Hematopoietic multipotent progenitor cell treated with erythropoietin and hydrocortisone succinate and interleukin-3 and kit ligand, for 17 days (in vitro differentiated cells): ENCODE results near the gene ODAPH.

Experiments
- DNase-seq: peaks from one replicate; pipeline ENCODE4 v3.0.0-alpha.2; 2015; ENCODE audit warnings: low spot score

Gene ODAPH

DNA sequence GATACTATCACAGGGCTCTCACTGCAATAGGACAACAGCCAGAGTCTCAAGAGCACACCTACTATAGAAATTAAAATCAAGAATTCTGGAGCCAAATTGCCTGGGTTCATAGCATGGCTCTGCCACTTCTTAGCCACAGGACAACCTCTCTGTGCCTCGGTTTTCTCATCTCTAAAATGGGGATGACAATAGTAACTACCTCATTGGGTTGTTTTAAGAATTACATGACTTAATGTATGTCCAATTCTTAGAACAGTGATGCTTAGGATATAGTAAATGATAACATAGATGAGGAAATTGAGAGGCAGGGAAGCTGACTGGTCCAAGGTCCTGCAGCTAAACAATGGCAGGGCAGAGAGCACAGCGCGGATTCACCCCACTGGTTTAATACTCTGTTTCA is 11.0 kb upstream of the ODAPH start:
- no peak for DNase-seq

DNA sequence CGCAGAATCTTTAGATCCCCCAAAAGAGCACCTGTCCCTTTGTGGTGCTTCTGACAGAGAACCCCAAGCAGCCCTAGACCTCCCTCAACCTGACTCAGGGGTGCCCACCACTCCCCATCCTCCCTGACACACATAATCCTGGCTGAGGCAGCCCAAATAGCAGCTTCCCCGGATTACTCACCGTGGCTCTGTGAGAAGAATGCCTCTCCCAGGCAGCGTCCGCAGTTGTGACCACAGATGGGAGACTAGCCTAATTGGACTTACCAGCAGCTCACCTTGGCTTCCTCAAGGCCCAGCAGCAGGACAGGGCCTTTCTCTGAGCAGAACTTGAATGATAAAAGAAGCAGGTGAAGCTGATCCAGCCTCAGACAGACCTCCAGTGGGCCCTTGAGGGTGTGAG is 10.3 kb upstream of the ODAPH start:
- no peak for DNase-seq

DNA sequence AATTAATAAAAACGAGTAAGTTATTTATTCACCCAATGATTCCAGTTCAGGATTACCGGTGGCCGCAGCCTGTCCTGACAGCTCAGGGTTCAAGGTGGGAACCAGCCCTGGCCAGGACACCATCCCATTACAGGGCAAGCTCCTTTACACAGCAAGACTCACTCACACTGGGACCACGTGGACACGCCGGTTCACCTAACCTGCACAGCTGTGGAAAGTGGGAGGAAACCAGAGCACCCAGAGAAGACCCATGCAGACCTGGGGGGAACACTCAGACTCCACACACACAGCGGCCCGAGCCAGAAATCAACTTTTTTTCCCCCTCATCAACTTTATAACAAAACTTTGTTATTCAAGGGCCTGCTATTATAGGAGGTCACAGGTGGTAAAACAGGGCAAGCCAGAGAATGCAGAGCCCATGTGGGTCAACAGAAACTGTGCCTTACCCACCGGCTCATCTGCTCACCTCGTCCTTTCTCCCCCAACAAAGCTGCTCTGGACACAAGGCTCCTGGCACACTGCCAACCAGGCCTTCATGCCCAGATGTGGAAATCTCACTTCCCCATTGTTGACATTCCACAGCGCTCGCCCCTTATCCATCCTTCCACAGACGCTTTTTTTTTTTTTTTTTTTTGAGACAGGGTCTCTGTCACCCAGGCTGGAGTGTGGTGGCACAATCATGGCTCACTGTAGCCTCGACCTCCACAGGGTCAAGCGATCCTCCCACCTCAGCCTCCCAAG is 8.0 kb upstream of the ODAPH start:
- peak; percentile 13 for DNase-seq

DNA sequence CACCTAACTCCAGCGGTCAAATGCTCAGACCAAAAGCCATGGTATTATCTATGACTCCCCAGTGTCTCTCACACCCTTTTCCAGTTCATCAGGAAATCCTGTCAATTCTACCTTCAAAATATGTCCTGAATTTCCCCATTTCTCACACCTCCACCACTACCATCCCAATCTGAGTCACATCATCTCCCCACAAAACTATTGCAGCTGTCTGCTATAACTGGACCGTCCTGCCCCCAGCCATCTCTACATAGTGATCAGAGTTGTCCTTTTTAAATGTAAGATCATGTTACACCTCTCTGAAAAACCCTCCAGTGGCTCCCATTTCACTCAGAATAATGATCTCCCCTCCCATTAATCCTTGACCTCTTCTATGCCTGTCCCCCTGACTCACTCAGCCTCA is 6.8 kb upstream of the ODAPH start:
- DNase-seq: no peak

DNA sequence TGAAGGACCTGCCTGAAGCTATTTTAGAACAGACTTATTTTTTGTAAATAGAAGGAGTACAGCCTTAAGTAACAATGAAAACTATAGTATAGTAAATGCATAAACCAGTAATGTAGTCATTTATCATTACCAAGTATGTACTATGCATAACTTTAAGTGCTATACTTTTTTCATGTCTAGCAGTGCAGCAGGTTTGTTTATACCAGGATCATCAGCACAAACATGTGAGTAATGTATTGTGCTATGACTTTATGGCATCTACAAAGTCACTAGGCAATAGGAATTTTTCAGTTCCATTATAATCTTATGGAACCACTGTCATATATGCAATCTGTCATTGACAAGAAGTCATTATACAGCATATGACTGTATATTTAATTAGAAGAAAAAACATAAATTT is 3.4 kb upstream of the ODAPH start:
- DNase-seq: no peak

DNA sequence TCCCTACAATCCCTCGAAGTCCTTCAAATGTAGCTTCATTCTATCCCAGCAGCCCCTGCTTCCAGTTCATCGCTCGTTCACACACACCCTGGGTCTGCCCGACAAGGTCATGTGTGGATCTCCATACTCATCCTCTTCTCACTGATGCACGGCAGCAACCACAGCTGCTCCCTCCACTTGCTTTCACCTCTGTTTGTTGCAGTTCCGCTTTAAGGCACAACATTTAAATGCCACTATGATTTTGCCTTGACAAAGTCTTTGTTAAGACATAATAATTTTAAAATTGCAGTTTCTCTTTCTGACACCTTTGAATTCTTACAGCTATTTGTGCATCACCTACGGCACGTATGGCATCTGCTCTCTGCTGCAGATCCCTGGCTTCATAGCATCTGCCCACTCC is 1.8 kb downstream of the ODAPH start:
- no peak for DNase-seq

DNA sequence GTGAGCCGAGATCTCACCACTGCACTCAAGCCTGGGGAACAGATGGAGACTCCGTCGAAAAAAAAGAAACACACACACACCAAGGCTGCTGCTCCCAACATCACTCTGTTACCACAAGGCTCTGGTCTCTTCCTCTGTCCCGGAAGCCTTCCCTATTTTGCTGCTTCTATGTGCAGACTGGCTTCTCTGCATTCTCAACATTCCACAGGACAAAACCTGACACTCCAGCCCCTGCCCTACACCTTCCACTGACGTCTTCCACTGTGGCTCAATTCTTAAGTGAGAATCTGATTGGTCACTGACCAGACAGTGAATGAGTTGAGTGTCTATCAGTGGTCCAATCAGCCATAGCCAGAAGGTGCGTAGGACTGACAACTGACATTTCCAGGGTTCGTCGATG is 5.9 kb downstream of the ODAPH start:
- no peak for DNase-seq

DNA sequence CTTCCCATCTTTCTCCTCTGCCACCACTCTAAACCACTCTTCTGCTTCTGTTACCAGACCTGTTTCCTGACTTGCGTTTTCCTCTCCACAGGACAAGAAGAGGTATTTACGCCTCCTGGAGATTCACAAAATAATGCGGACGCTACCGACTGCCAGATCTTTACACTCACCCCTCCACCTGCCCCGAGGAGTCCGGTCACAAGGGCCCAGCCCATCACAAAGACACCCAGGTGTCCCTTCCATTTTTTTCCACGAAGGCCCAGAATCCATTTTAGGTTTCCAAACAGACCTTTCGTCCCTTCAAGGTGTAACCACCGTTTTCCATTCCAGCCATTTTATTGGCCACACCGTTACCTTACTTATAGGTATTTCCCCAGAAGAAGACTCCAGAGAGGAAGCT is 8.2 kb downstream of the ODAPH start:
- no peak for DNase-seq

DNA sequence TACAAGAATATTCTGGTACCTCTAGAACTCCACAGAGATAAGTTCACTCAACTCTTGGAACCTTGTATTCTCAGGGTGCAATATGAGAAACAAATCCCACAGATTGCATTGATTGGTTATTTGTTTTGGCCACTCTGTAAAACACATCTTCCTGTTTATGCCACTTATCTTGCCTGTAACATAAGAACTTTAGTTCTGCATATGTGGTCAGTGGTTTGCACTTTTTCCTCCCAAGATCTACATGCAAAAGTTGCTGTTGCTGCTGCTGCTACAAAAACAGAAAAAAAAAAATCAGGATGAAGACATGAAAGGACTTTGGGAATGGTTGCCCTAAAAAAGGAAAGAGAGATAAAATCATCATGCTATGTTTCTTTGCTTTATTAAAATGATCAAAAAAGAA is 9.6 kb downstream of the ODAPH start:
- DNase-seq: no peak

DNA sequence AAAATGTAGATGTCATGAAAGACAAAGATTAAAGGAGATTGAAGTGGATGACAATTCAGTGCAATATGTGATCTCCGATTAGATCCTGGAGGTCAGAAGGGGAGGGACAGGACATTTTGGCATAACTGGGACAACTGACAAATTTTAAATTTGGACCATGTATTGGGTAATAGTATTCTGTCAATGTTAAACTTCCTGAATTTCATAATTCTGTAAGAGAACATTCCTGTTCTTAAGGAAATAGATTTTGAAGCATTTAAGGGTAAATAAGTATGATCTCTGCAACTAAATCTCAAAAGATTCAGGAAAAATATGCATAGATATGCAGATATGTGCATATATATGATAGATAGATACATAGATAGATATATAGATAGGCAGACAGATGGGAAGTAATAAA is 11.0 kb downstream of the ODAPH start:
- DNase-seq: no peak

DNA sequence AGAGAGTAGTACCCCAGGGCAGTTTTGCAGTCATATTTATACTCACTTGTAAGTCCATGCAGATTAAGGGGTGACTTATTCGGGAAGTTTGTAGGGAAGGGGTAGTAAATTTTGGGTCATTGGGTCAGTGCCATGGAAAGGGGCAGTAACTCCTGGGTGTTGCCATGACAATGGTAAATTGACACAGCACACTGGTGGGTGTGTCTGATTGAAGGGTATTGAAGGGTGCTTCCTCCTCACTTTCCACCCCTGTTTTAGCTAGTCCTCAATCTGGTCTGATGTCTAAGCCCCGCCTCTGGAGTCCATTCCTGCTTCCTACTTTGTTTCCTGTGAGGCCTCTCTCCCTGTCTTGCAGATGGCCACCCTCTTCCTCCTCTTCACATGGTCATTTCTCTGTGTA is 11.9 kb downstream of the ODAPH start:
- no peak for DNase-seq

DNA sequence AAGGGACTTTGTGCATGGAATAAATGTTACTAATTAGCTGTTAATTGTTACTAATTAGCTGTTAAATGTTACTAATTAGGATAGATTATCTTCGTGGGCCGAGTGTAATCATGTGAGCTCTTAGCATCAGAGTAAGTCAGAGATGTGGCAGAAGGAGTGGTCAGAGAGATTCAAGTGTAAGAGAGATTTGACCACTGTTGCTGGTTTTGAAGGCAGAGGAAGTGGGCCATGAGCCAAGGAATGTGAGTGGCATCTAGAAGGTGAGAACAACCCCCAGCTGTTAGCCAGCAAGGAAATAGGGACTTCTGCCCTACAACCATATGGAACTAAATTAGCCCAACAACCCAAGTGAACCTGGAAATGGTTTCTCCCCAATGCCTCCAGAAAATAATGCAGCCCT is 28.2 kb downstream of the ODAPH start:
- DNase-seq: no peak

DNA sequence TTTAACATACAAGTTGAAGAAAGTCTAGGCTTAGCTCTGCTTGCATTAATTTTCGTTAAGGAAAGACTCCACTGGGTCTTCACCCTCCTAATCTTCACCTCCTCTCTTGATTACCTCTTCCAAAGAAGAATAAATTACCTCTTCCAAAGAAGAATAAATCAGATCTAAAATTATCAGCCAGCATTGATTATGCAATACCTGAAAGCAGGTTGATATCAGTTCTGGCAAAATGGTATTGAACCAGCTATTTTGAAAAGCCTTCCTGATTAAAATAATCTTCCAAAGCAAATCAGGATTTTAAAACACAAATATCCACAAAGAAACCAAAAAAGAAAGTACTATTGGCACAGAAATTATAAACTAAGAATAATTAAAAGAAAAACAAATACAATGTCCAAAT is 37.5 kb downstream of the ODAPH start:
- no peak for DNase-seq

DNA sequence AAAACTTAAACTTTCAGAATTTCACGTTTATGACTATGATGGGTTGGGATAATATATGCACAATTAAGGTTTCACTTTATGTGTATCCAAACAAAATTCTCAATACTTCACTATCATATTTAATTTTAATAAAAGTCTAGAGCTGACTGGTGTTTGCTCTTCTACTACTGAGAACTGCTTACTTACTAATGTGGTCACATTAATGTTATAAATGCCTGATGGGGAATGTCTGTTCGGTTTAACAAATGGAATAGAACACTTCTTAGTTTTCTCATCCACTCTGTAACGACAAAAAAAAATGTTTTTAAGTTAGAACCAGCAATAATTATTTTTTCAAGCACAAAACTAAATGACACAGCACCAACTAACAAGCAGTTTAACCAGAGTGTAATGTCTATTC is 40.2 kb downstream of the ODAPH start:
- DNase-seq: no peak

DNA sequence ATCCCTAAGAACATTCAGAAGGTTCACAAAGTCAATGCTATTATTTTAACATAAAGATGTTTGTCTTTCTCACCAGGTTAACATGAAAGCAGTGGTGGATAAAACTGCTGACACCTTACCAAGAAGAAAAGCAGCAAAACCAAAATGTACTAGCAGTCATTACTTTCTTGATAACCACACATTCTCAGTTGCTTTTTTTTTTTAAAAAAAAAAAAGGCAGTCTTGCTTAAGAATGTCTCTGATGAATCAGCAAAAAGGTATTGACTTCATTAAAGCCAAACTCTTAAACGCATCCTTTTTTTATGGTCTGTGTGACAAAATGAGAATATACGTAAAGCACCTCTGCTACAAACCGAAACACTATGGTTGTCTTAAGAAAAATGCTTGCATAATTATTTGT is 42.5 kb downstream of the ODAPH start:
- DNase-seq: no peak

DNA sequence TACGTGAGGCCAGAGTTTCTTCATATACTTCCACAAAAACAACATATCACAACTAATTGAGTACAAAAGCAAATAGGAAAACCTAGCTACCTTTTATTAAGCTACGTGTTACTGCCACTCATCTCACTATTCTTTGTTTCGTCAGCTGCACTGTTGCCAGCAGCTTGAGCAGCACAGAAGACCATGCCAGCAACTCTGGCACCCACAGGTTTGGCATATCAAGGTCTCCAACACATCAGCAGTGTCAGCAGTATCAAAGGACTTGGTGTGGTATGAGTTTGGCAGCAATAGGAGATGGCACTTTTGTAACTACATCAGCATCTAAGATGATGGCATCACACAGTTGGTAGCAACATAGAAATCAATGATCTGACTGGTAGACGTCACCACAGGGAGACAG is 43.8 kb downstream of the ODAPH start:
- no peak for DNase-seq

DNA sequence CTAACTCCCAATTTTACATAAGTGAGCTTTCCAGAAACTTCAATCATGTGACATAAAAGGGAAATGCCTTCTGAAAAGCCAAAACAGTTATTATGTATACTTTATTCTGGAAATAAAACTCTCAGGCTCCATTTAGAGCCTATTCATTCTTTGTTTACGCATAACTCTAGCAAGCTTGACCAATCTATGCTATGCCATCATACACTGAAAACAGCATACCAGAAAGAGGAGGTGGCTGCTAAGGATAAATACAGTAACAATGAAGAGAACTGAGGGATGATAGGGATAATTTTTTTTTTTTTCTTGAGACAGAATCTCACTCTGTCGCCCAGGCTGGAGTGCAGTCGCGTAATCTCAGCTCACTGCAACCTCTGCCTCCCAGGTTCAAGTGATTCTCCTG is 50.1 kb downstream of the ODAPH start:
- DNase-seq: no peak

DNA sequence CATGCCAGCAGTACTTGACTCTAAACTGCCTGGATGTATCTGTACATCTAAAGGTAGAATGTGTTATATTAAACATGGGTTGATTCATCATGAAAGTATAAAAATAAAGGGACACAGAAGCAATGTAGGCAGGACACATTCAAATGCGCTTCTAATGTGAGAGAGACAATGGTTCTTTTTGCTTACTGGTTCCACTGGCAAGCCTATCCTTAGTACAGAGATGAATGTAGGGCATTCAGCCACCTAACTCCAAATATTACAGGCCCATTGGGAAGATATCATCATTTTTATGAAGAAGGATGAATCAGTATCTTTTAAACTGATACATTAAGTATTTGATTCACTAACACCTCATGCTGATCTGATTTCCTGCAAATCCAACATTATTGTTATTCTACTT is 56.4 kb downstream of the ODAPH start:
- no peak for DNase-seq
